Astrocyte (in vitro differentiated cells and primary cell): Measurements from ENCODE around the gene GPSM3. TPM values are rescaled to one million over a fixed set of nuclear protein-coding genes. Genes with fewer than 3 reads are reported as not detected.

Source experiments
- DNase-seq: peaks from one replicate; pipeline ENCODE4 v3.0.0-alpha.2; 2010; ENCODE audit warnings: low read depth
- FAIRE-seq: peaks from 2 replicates; lab custom pipeline; 2011; peaks lifted over from hg19 to GRCh38; lab: Jason Lieb, UNC
- H2AFZ ChIP-seq: 2 replicates; pipeline ENCODE4 v1.6.0; 2012; ENCODE audit warnings: low read depth, low read length, inconsistent platforms
- H3K27ac ChIP-seq: 2 replicates; pipeline ENCODE4 v1.5.1; 2011; ENCODE audit warnings: low read depth, low read length, inconsistent platforms
- H3K27me3 ChIP-seq: 2 replicates; pipeline ENCODE4 v1.6.0; 2011; ENCODE audit warnings: low read length, inconsistent platforms; ENCODE audit not compliant: insufficient read depth
- H3K36me3 ChIP-seq: 2 replicates; pipeline ENCODE4 v1.5.1; 2011; ENCODE audit warnings: low read length, inconsistent platforms; ENCODE audit not compliant: insufficient read depth
- H3K4me1 ChIP-seq: 2 replicates; pipeline ENCODE4 v1.5.1; 2011; ENCODE audit warnings: low read length, inconsistent platforms; ENCODE audit not compliant: insufficient read depth
- H3K4me2 ChIP-seq: 2 replicates; pipeline ENCODE4 v1.6.0; 2012; ENCODE audit warnings: low read length, inconsistent platforms
- H3K4me3 ChIP-seq: 2 replicates; pipeline ENCODE4 v1.5.1; 2011; ENCODE audit warnings: low read depth, mild to moderate bottlenecking, low read length, inconsistent platforms; ENCODE audit not compliant: insufficient read depth
- H3K79me2 ChIP-seq: 2 replicates; pipeline ENCODE4 v1.6.0; 2012; ENCODE audit warnings: mild to moderate bottlenecking, low read length, inconsistent platforms; ENCODE audit not compliant: insufficient read depth
- H3K9ac ChIP-seq: 2 replicates; pipeline ENCODE4 v1.6.0; 2012; ENCODE audit warnings: mild to moderate bottlenecking, low read length, inconsistent platforms
- H3K9me3 ChIP-seq: 2 replicates; pipeline ENCODE4 v1.5.1; 2012; ENCODE audit warnings: low read depth, mild to moderate bottlenecking, low read length, inconsistent platforms; ENCODE audit not compliant: insufficient read depth
- H4K20me1 ChIP-seq: 2 replicates; pipeline ENCODE4 v1.6.0; 2012; ENCODE audit warnings: low read length, inconsistent platforms; ENCODE audit not compliant: insufficient read depth
- H3K27ac Mint-ChIP-seq: one replicate; pipeline ENCODE4 v1.8.0; 2021; ENCODE audit warnings: mild to moderate bottlenecking, mixed read lengths; ENCODE audit not compliant: unreplicated experiment
- H3K27me3 Mint-ChIP-seq: one replicate; pipeline ENCODE4 v1.8.0; 2021; ENCODE audit warnings: low read depth, mixed read lengths; ENCODE audit not compliant: unreplicated experiment
- H3K36me3 Mint-ChIP-seq: one replicate; pipeline ENCODE4 v1.8.0; 2021; ENCODE audit warnings: low read depth, mixed read lengths; ENCODE audit not compliant: unreplicated experiment
- H3K4me1 Mint-ChIP-seq: one replicate; pipeline ENCODE4 v1.8.0; 2021; ENCODE audit warnings: low read depth, mixed read lengths; ENCODE audit not compliant: unreplicated experiment
- H3K4me3 Mint-ChIP-seq: one replicate; pipeline ENCODE4 v1.8.0; 2021; ENCODE audit warnings: mild to moderate bottlenecking, moderate library complexity, mixed read lengths; ENCODE audit not compliant: unreplicated experiment
- H3K9me3 Mint-ChIP-seq: one replicate; pipeline ENCODE4 v1.8.0; 2021; ENCODE audit warnings: mild to moderate bottlenecking, mixed read lengths; ENCODE audit not compliant: unreplicated experiment
- EZH2 ChIP-seq: IDR thresholded peaks from 2 replicates; pipeline ENCODE4 v1.6.1; 2012; ENCODE audit warnings: mild to moderate bottlenecking, low read length, inconsistent platforms; ENCODE audit not compliant: insufficient read depth
- total RNA-seq: library from RNA; stranded (reverse); gene quantifications from 2 replicates; pipeline ENCODE4 v1.2.1, GENCODE V29; 2021
- TF ChIP-seq, protein P1 (sequence below): IDR thresholded peaks from 2 replicates; pipeline ENCODE4 v1.5.1; 2011; ENCODE audit warnings: low read depth, mild to moderate bottlenecking, inconsistent platforms, low read length, moderate library complexity; ENCODE audit not compliant: insufficient read depth

GPSM3 gene
- total RNA-seq, 1 donor from 2014 or later: 9.6 TPM

DNA sequence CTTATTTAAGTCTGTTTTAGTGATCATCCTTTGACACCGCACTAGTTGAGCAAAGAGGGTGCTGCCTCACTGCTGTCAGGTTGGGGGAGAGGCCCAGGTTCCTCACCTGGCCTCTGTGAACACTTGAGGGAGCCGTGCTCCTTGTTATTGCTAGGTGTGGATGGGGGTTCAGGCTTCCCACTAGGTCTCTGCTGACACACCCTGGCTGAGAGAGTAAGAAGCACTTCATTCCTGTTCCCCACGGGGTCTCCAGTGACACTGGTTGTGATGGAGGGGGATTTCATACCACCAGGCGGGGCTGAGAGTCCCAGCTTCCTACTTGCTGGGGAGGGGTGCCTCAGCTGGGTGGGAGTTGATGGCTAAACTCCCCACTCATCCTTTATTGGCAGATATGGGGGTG is 42.5 kb upstream of the GPSM3 start:
- no peak overlapping the region for H3K4me3 Mint-ChIP-seq
- Histone ChIP-seq H3K4me2 (no peak overlapping the region), H3K79me2 (no peaks in the 10 kb centered on the region), H3K4me1 (no peaks in the 10 kb centered on the region), H4K20me1 (no peaks in the 10 kb centered on the region), H3K27ac (no peak overlapping the region), H3K4me3 (no peak overlapping the region), H3K36me3 (no peaks in the 10 kb centered on the region), H3K9ac (no peak overlapping the region), H2AFZ (no peak overlapping the region), H3K9me3 (no peaks in the 10 kb centered on the region), H3K27me3 (no peaks in the 10 kb centered on the region)
- H3K9me3 Mint-ChIP-seq: no peaks in the 10 kb centered on the region
- H3K36me3 Mint-ChIP-seq: no peaks in the 10 kb centered on the region
- no peaks in the 10 kb centered on the region for H3K4me1 Mint-ChIP-seq
- no peak for TF ChIP-seq EZH2
- TF ChIP-seq, protein P1, sequence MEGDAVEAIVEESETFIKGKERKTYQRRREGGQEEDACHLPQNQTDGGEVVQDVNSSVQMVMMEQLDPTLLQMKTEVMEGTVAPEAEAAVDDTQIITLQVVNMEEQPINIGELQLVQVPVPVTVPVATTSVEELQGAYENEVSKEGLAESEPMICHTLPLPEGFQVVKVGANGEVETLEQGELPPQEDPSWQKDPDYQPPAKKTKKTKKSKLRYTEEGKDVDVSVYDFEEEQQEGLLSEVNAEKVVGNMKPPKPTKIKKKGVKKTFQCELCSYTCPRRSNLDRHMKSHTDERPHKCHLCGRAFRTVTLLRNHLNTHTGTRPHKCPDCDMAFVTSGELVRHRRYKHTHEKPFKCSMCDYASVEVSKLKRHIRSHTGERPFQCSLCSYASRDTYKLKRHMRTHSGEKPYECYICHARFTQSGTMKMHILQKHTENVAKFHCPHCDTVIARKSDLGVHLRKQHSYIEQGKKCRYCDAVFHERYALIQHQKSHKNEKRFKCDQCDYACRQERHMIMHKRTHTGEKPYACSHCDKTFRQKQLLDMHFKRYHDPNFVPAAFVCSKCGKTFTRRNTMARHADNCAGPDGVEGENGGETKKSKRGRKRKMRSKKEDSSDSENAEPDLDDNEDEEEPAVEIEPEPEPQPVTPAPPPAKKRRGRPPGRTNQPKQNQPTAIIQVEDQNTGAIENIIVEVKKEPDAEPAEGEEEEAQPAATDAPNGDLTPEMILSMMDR: no peak
- no peaks in the 10 kb centered on the region for H3K27me3 Mint-ChIP-seq
- no peak for FAIRE-seq
- no peak overlapping the region for H3K27ac Mint-ChIP-seq
- no peak for DNase-seq

DNA sequence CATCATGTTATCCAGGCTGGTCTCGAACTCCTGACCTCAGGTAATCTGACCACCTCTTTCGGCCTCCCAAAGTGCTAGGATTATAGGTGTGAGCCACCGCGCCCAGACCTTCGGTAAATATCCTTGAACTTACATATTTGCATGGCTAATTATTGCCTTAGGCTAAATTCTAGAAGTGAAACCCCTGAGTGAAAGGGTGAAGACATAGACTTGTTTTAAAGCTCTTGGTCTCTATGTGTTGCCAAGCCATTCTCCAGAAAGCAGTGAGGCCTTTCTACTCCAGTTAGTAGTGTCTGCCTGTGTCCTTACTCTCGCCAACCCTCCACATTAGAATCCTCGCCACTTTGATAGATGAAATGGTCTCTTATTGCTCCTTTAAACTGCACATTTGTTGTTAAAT is 34.0 kb upstream of the GPSM3 start:
- H3K9ac ChIP-seq: no peak overlapping the region
- peaks cover 6% of the 10 kb centered on the region for H3K27me3 Mint-ChIP-seq
- H3K4me1 Mint-ChIP-seq: peaks cover 1% of the 10 kb centered on the region

DNA sequence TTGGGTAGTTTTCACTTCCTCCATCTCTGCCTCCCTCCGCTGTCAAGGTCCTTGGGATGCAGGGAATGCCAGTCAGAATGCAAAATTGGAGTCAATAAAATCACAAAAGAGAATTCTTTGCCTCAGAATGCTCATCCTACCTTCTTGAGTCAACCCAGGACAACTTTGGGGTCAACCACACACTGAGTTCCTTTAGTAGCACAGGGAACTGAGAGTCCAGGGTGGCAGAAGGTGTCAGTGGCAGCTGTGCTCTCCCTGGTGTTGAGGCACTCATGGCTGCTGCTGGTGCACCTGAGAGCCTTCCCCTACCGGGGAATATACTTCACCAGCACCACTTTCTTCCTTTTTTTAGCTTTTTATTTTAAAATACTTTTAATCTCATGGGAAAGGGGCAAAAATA is 32.3 kb upstream of the GPSM3 start:
- TF ChIP-seq, protein P1: no peak
- TF ChIP-seq EZH2: no peak
- Mint-ChIP-seq H3K9me3 (peaks cover 2% of the 10 kb centered on the region), H3K27ac (no peak overlapping the region), H3K36me3 (no peaks in the 10 kb centered on the region), H3K4me3 (no peak overlapping the region), H3K4me1 (peaks cover 1% of the 10 kb centered on the region), H3K27me3 (peaks cover 15% of the 10 kb centered on the region)
- no peak overlapping the region for H3K4me2 ChIP-seq
- DNase-seq: no peak
- no peaks in the 10 kb centered on the region for H3K36me3 ChIP-seq
- no peaks in the 10 kb centered on the region for H3K79me2 ChIP-seq
- H3K27ac ChIP-seq: no peak overlapping the region
- no peak for FAIRE-seq
- H4K20me1 ChIP-seq: no peaks in the 10 kb centered on the region
- H3K9me3 ChIP-seq: no peaks in the 10 kb centered on the region
- H2AFZ ChIP-seq: no peak overlapping the region
- H3K4me3 ChIP-seq: no peak overlapping the region
- H3K27me3 ChIP-seq: no peaks in the 10 kb centered on the region
- no peaks in the 10 kb centered on the region for H3K4me1 ChIP-seq
- no peak overlapping the region for H3K9ac ChIP-seq

More for the DNA sequence above, 34.0 kb upstream of the GPSM3 start:
- Mint-ChIP-seq H3K4me3 (no peak overlapping the region), H3K27ac (no peak overlapping the region), H3K36me3 (no peaks in the 10 kb centered on the region), H3K9me3 (peaks cover 2% of the 10 kb centered on the region)
- Histone ChIP-seq H2AFZ (no peak overlapping the region), H3K27ac (no peak overlapping the region), H3K4me3 (no peak overlapping the region), H3K79me2 (no peaks in the 10 kb centered on the region), H3K9me3 (no peaks in the 10 kb centered on the region), H3K36me3 (no peaks in the 10 kb centered on the region), H4K20me1 (no peaks in the 10 kb centered on the region), H3K4me2 (no peak overlapping the region), H3K4me1 (no peaks in the 10 kb centered on the region), H3K27me3 (no peaks in the 10 kb centered on the region)
- no peak for DNase-seq
- no peak for FAIRE-seq
- TF ChIP-seq, protein P1: no peak
- TF ChIP-seq EZH2: no peak
